HCT116 (cell line): ENCODE data around the gene HLCS. TPM values are rescaled to one million over a fixed set of nuclear protein-coding genes. Genes with fewer than 3 reads are reported as not detected.
"Not testable (repeated sequence)": the region's sequence is repeated elsewhere in the genome, so short reads cannot be mapped to it uniquely, and the experiment has no call there.

Experiments
- ATAC-seq: fragments of 200-7000 bp; cut with Tn5 transposase; 2 replicates; pipeline ENCODE4 v1.9.1; 2020; ENCODE audit warnings: mild to moderate bottlenecking, moderate library complexity
- BruUV-seq: library from RNA; stranded (reverse); fragments of 400-500 nt; replicated peaks from 2 replicates; lab custom pipeline; 2021; lab: Mats Ljungman, UMichigan
- CTCF ChIA-PET: fragments of 300-600 bp; sonication (Branson Sonifier 250); formaldehyde crosslinking; loops from one replicate; lab custom pipeline; 2021; ENCODE audit warnings: antibody characterized with exemption; lab: Charles Lee
- POLR2A ChIA-PET: fragments of 300-600, 350-600 bp; sonication (Branson Sonifier 250); formaldehyde crosslinking; loops from one replicate; lab custom pipeline; 2021; ENCODE audit warnings: antibody characterized with exemption; lab: Charles Lee
- RAD21 ChIA-PET, 2 experiments: fragments of 300-600 bp; sonication (Branson Sonifier 250); formaldehyde crosslinking; loops; one replicate each; lab custom pipeline; 2023; ENCODE audit warnings: low total read pairs in 2 of 2; ENCODE audit not compliant: uncharacterized antibody in 2 of 2, unreplicated experiment in 2 of 2, low non-redundant PET in 1 of 2; lab: Charles Lee
- DNase-seq: peaks from one replicate; pipeline ENCODE4 v3.0.0-alpha.2; 2010; ENCODE audit warnings: low read depth, low spot score
- H2AFZ ChIP-seq: fragments of 200-600 bp; shearing (Covaris generic), sonication (generic); 2 replicates; pipeline ENCODE4 v1.6.1; 2017; ENCODE audit warnings: low read depth, mixed run types, mixed read lengths, antibody characterized with exemption, low read length; ENCODE audit not compliant: poor library complexity, severe bottlenecking
- H3K27ac ChIP-seq: 2 replicates; pipeline ENCODE4 v1.5.1; 2012; ENCODE audit warnings: low read depth, low read length
- H3K27me3 ChIP-seq: fragments of 200-600 bp; sonication (generic); 2 replicates; pipeline ENCODE4 v1.6.1; 2016; ENCODE audit warnings: mixed run types, low read length, mixed read lengths; ENCODE audit not compliant: insufficient read depth
- H3K36me3 ChIP-seq, 2 experiments: fragments of 200-500 bp in 1 of 2; fragments of 200-600 bp in 1 of 2; sonication (Bioruptor generic) in 1 of 2; sonication (generic) in 1 of 2; 2 replicates each; pipeline versions ENCODE4 v1.5.1 to v1.6.1; 2014 to 2016; ENCODE audit warnings: low read length in 2 of 2, inconsistent platforms in 1 of 2, mixed read lengths in 1 of 2, mixed run types in 1 of 2; ENCODE audit not compliant: insufficient read depth in 2 of 2, control insufficient read depth in 1 of 2
- H3K4me1 ChIP-seq, 2 experiments: fragments of 200-600 bp in 1 of 2; sonication (generic) in 1 of 2; 2 replicates each; pipeline versions ENCODE4 v1.5.1 to v1.6.1; 2012 to 2017; ENCODE audit warnings: low read length in 2 of 2, inconsistent platforms in 1 of 2, mild to moderate bottlenecking in 1 of 2, mixed read lengths in 1 of 2, mixed run types in 1 of 2, moderate library complexity in 1 of 2; ENCODE audit not compliant: insufficient read depth in 2 of 2, control insufficient read depth in 1 of 2
- H3K4me2 ChIP-seq: fragments of 200-600 bp; sonication (generic); 2 replicates; pipeline ENCODE4 v1.6.1; 2017; ENCODE audit warnings: mixed run types, low read length, mixed read lengths
- H3K4me3 ChIP-seq, 2 experiments: fragments of 200-600 bp in 1 of 2; sonication (generic) in 1 of 2; replicated peaks in 1 of 2; 2 replicates each; pipeline ENCODE4 v1.5.1; 2011 to 2016; ENCODE audit warnings: low read length in 2 of 2, control low read depth in 1 of 2, low read depth in 1 of 2, mild to moderate bottlenecking in 1 of 2, mixed read lengths in 1 of 2, mixed run types in 1 of 2
- H3K79me2 ChIP-seq: fragments of 200-600 bp; sonication (generic); 2 replicates; pipeline ENCODE4 v1.6.1; 2017; ENCODE audit warnings: mild to moderate bottlenecking, mixed run types, low read length, moderate library complexity, mixed read lengths; ENCODE audit not compliant: insufficient read depth
- H3K9ac ChIP-seq: fragments of 200-600 bp; sonication (generic); 2 replicates; pipeline ENCODE4 v1.6.1; 2016; ENCODE audit warnings: low read length, mixed read lengths
- H3K9me2 ChIP-seq: fragments of 200-600 bp; sonication (generic), shearing (Covaris generic); 2 replicates; pipeline ENCODE4 v1.6.1; 2017; ENCODE audit warnings: mixed run types, mild to moderate bottlenecking, moderate library complexity; ENCODE audit not compliant: insufficient read depth
- H3K9me3 ChIP-seq, 2 experiments: fragments of 200-500 bp in 1 of 2; fragments of 200-600 bp in 1 of 2; sonication (Bioruptor generic) in 1 of 2; sonication (generic) in 1 of 2; 2 replicates each; pipeline ENCODE4 v1.6.1; 2014 to 2017; ENCODE audit warnings: low read length in 2 of 2, mixed read lengths in 2 of 2, inconsistent platforms in 1 of 2, low read depth in 1 of 2, mild to moderate bottlenecking in 1 of 2, mixed run types in 1 of 2, moderate library complexity in 1 of 2; ENCODE audit not compliant: control insufficient read depth in 1 of 2, insufficient read depth in 1 of 2
- H4K20me1 ChIP-seq: fragments of 200-600 bp; sonication (generic), shearing (Covaris generic); 2 replicates; pipeline ENCODE4 v1.6.1; 2017; ENCODE audit warnings: mixed run types, mild to moderate bottlenecking, moderate library complexity; ENCODE audit not compliant: insufficient read depth
- CBX3 ChIP-seq: IDR thresholded peaks from 2 replicates; pipeline ENCODE4 v1.6.1; 2012; ENCODE audit warnings: low read depth
- JUND ChIP-seq: IDR thresholded peaks from 2 replicates; pipeline ENCODE4 v1.6.1; 2012
- SIN3A ChIP-seq: IDR thresholded peaks from 2 replicates; pipeline ENCODE4 v1.6.1; 2012; ENCODE audit warnings: low read depth
- SP1 ChIP-seq: IDR thresholded peaks from 2 replicates; pipeline ENCODE4 v1.6.1; 2012; ENCODE audit warnings: low read depth
- ZNF274 ChIP-seq: fragments of 200-500 bp; sonication (Bioruptor generic); IDR thresholded peaks from 2 replicates; pipeline ENCODE4 v1.6.1; 2014; ENCODE audit warnings: mild to moderate bottlenecking, low read depth, low read length, inconsistent platforms
- intact Hi-C: fragments of 100-400 bp; cut with micrococcal nuclease; formaldehyde crosslinking; loops from 2 replicates; pipeline ENCODE4 v1.10.0; 2022
- total RNA-seq: library from RNA; stranded (reverse); gene quantifications from one replicate; pipeline ENCODE4 v1.2.1, GENCODE V29; 2021; ENCODE audit not compliant: unreplicated experiment
- TF ChIP-seq, protein P1 (sequence below): IDR thresholded peaks from 2 replicates; pipeline ENCODE4 v1.6.1; 2012; ENCODE audit warnings: low read depth

Gene HLCS
- total RNA-seq, 1 experiment from 2014 or later, result 18.5 TPM

DNA sequence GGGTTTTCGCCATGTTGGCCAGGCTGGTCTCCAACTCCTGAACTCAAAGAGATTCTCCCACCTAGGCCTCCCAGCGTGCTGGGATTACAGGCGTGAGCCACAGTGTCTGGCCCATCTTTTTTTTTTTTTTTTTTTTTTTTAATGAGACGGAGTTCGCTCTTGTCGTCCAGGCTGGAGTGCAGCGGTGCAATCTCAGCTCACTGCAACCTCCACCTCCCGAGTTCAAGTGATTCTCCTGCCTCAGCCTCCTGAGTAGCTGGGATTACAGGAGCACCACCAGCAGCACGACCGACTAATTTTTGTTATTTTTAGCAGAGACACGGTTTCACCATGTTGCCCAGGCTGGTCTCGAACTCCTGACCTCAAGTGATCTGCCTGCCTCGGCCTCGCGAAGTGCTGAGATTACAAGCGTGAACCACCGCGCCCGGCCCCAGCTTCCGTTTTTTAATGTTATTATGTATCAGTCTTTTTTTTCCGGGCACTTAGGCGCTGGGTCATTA is 22.8 kb upstream of the HLCS start:
- peak overlapping the region; percentile 83 for H3K27ac ChIP-seq
- BruUV-seq, intact Hi-C loops: not testable (repeated sequence)

DNA sequence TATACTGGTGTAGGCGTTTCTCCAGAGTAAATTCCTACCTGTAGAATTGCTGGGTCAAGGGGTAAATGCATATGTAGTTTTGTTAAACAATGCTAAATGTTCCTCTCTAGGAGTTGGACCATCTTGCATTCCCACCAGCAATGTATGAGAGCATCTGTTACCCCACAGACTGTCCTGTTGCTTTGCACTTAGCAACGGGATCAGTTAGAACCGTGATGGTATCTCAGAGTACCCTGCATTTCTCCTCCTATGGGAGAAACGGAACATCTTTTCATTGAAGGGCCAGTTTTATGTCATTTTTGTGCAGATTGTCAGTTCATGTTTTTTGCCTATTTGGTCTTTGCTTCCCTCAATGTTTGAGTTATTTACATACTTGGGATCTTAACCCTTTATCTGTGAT is 22.1 kb upstream of the HLCS start:
- TF ChIP-seq SIN3A (no peak), ZNF274 (no peak), JUND (no peak)
- TF ChIP-seq, protein P1, sequence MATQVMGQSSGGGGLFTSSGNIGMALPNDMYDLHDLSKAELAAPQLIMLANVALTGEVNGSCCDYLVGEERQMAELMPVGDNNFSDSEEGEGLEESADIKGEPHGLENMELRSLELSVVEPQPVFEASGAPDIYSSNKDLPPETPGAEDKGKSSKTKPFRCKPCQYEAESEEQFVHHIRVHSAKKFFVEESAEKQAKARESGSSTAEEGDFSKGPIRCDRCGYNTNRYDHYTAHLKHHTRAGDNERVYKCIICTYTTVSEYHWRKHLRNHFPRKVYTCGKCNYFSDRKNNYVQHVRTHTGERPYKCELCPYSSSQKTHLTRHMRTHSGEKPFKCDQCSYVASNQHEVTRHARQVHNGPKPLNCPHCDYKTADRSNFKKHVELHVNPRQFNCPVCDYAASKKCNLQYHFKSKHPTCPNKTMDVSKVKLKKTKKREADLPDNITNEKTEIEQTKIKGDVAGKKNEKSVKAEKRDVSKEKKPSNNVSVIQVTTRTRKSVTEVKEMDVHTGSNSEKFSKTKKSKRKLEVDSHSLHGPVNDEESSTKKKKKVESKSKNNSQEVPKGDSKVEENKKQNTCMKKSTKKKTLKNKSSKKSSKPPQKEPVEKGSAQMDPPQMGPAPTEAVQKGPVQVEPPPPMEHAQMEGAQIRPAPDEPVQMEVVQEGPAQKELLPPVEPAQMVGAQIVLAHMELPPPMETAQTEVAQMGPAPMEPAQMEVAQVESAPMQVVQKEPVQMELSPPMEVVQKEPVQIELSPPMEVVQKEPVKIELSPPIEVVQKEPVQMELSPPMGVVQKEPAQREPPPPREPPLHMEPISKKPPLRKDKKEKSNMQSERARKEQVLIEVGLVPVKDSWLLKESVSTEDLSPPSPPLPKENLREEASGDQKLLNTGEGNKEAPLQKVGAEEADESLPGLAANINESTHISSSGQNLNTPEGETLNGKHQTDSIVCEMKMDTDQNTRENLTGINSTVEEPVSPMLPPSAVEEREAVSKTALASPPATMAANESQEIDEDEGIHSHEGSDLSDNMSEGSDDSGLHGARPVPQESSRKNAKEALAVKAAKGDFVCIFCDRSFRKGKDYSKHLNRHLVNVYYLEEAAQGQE, result no peak
- POLR2A ChIA-PET, result interaction anchor here (0.7 kb wide), 1 partner anchor 37 kb away, joined by 3 read pairs; no protein-coding TSS in a partner anchor
- H3K9me2 ChIP-seq, result no peaks in the 10 kb centered on the region
- H3K79me2 ChIP-seq, result no peaks in the 10 kb centered on the region
- H3K27me3 ChIP-seq, result no peaks in the 10 kb centered on the region
- peaks cover 11 to 25% of the 10 kb centered on the region in 2 experiments for H3K4me1 ChIP-seq
- no peak overlapping the region for H2AFZ ChIP-seq
- RAD21 ChIA-PET, result no interaction called here
- intact Hi-C loops, result no loop called here
- no peak overlapping the region for H3K27ac ChIP-seq
- no peaks in the 10 kb centered on the region for H3K36me3 ChIP-seq
- DNase-seq (no peak), ATAC-seq (no peak)
- no peaks in the 10 kb centered on the region for H4K20me1 ChIP-seq
- no peak overlapping the region for H3K9ac ChIP-seq
- CTCF ChIA-PET, result interaction anchor here (0.7 to 2.2 kb wide), 3 partner anchors 9 to 866 kb away, joined by 3 to 12 read pairs (median 5); no protein-coding TSS in a partner anchor
- BruUV-seq, result TSS peak; percentile 66
- no peaks in the 10 kb centered on the region for H3K9me3 ChIP-seq
- no peak overlapping the region for H3K4me3 ChIP-seq
- H3K4me2 ChIP-seq, result no peak overlapping the region

More for the DNA sequence above, 22.8 kb upstream of the HLCS start:
- RAD21 ChIA-PET, result interaction anchor here in 1 of 2 experiments (1.3 kb wide), 1 partner anchor 12 kb away, joined by 4 read pairs; no protein-coding TSS in a partner anchor
- ATAC-seq, H2AFZ ChIP-seq, H3K9me2 ChIP-seq, H3K79me2 ChIP-seq, H3K27me3 ChIP-seq, H4K20me1 ChIP-seq, DNase-seq, H3K9me3 ChIP-seq, H3K36me3 ChIP-seq: not testable (repeated sequence)
- CTCF ChIA-PET, result interaction anchor here (0.7 to 3.5 kb wide), 12 partner anchors 10 to 867 kb away, joined by 3 to 31 read pairs (median 4); no protein-coding TSS in a partner anchor
- TF ChIP-seq CBX3 (0 out of 2 replicates have a peak, but pooled peaks have one; percentile 8), SP1 (0 out of 2 replicates have a peak, but pooled peaks have one; percentile 3)
- Histone ChIP-seq H3K4me2 (peak overlapping the region; percentile 86), H3K4me3 (peak overlapping the region; percentile 46 to 57), H3K9ac (peak overlapping the region; percentile 68), H3K4me1 (peaks cover 11 to 25% of the 10 kb centered on the region in 2 experiments)
- POLR2A ChIA-PET, result interaction anchor here (0.7 to 2.0 kb wide), 4 partner anchors 10 to 37 kb away, joined by 3 to 10 read pairs (median 5); no protein-coding TSS in a partner anchor
